Transverse colon (tissue), 4 donors: ENCODE results near the gene INPP5F. TPM values are rescaled to one million over a fixed set of nuclear protein-coding genes. Genes with fewer than 3 reads are reported as not detected.
A peak's percentile ranks its signal among the peaks of the same experiment; 100 is the strongest.
"Not testable (repeated sequence)": the region's sequence is repeated elsewhere in the genome, so short reads cannot be mapped to it uniquely, and the experiment has no call there.

Experiments
- DNase-seq: peaks from one replicate; pipeline ENCODE4 v3.0.0-alpha.2; 2019
- H3K27ac ChIP-seq, 4 donors: fragments of 200-600 bp; sonication (generic); 2 replicates each; pipeline ENCODE4 v1.5.1; 2016 to 2018; ENCODE audit warnings: inconsistent platforms in 4 of 4
- H3K27me3 ChIP-seq: fragments of 200-600 bp; sonication (generic); 2 replicates; pipeline ENCODE4 v1.5.1; 2017; ENCODE audit warnings: inconsistent platforms
- H3K36me3 ChIP-seq, 4 donors: fragments of 200-600 bp; sonication (generic); 2 replicates each; pipeline ENCODE4 v1.5.1; 2017 to 2019; ENCODE audit warnings: inconsistent platforms in 4 of 4
- H3K4me1 ChIP-seq, 4 donors: fragments of 200-600 bp; sonication (generic); 2 replicates each; pipeline ENCODE4 v1.5.1; 2017 to 2020; ENCODE audit warnings: inconsistent platforms in 4 of 4
- H3K4me3 ChIP-seq, 4 donors: fragments of 200-600 bp; sonication (generic); 1 replicate in 1 of 4; 2 replicates in 3 of 4; pipeline versions ENCODE4 v1.5.1 to v1.6.1; 2017 to 2019; ENCODE audit warnings: inconsistent platforms in 4 of 4
- H3K9me3 ChIP-seq, 2 donors: fragments of 200-600 bp; sonication (generic); 2 replicates each; pipeline ENCODE4 v1.5.1; 2017 to 2019; ENCODE audit warnings: inconsistent platforms in 2 of 2
- EP300 ChIP-seq: sonication (generic); formaldehyde crosslinking; IDR thresholded peaks from one replicate; pipeline ENCODE4 v1.6.1; 2017; ENCODE audit warnings: antibody characterized with exemption, low read depth
- POLR2A ChIP-seq: fragments of 450-650 bp; IDR thresholded peaks from one replicate; pipeline ENCODE4 v1.6.1; 2016; ENCODE audit warnings: antibody characterized with exemption, mild to moderate bottlenecking, moderate library complexity
- POLR2AphosphoS5 ChIP-seq, 3 donors: sonication (generic); formaldehyde crosslinking; IDR thresholded peaks; one replicate each; pipeline ENCODE4 v1.6.1; 2016; ENCODE audit warnings: antibody characterized with exemption in 3 of 3
- WGBS, 2 donors: methylation state at CpG; one replicate each; pipeline ENCODE4 v1.1.5; 2018; ENCODE audit warnings: low coverage in 1 of 2; 5-methylcytosine and 5-hydroxymethylcytosine counted together
- in situ Hi-C, 4 donors: fragments of 200-750 bp; cut with MboI; loops; one replicate each; pipeline versions ENCODE4 v1.15.0 to v1.15.1; 2017; ENCODE audit warnings: low sequenced_read_pairs in 3 of 4, low pct_ligation_motif_present in 1 of 4, low pct_unique_long_range_greater_than_20kb in 1 of 4
- intact Hi-C: fragments of 100-400 bp; cut with DNase I; formaldehyde crosslinking; loops from one replicate; pipeline ENCODE4 v1.15.1; 2023; ENCODE audit warnings: low total_unique reads
- total RNA-seq, 4 donors: library from RNA; depleted of rRNA; stranded (reverse); fragments of >200 nt; gene quantifications; one replicate each; pipeline ENCODE4 v1.1.0, GENCODE V29; 2016
- TF ChIP-seq, protein P1 (sequence below), 5 experiments: fragments of 200-600 bp in 3 of 5; fragments of 450-650 bp in 2 of 5; sonication (generic) in 3 of 5; IDR thresholded peaks; 1 replicate in 2 of 5; 2 replicates in 3 of 5; pipeline ENCODE4 v1.5.1; 2016 to 2017; ENCODE audit warnings: antibody characterized with exemption in 5 of 5, inconsistent platforms in 3 of 5, mild to moderate bottlenecking in 2 of 5, moderate library complexity in 1 of 5

The INPP5F gene
- total RNA-seq, 4 donors from 2014 or later: 11.6 to 24.6 (median 16.6) TPM

DNA sequence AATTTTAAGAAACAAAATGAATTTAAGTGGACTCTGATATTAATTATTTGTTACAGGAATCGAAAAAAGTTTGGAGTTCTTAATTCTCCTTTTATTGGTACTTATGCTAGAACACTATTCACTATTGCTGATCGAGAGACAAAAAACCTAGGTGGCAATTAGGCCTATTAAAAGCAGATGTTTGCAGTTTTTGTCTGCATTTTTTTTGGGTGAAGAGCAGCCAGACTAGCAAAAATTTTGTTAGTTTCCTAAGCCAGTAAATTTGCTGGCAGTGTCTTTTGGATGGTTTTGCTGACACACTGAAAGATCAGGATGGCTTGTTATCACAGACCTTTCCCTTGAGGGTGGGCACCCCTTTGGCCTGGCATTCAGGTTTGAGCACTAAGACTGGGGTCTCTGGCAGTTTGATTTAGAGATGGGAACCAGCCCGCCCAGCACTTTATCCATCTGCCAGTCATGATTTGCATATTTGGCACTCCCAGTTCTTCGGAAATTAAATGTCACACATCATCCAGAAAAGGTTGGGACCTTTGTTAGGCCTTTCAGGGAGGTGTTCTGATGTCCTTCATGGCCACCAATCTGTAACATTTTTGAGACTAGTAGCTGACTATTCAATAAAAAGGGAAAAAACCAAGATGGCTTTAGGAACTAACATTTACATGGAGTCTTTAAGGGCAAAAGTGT is 57.3 kb downstream of the INPP5F start:
- DNase-seq: no peak
- intact Hi-C loops: no loop called here
- 95 to 97% methylated on average over 2 to 4 of the region's 4 CpGs for WGBS, 2 donors

DNA sequence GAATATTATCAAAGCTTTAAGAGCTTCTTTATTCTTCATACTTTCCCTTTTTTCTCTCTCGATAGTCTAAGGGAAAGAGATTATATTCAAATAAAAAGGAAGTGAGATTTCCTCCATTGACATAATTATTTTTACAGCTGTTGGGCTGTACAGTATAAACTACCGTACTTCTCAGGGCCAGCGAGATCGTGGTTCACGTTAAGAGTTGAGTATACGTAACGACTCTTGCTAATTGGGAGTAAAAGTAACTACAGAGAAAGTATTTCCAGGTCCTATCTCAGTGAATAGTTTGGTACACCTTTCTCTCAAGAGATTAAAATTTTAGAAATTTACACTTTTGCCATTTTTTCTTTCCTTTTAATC is 57.8 kb downstream of the INPP5F start:
- intact Hi-C loops: no loop called here
- no peak for TF ChIP-seq POLR2A
- TF ChIP-seq EP300: no peak
- no peak for TF ChIP-seq POLR2AphosphoS5 (IDR thresholded peaks at IDR 0.05)
- DNase-seq: no peak
- in situ Hi-C loops: no loop called here
- Histone ChIP-seq H3K36me3 (no peaks in the 10 kb centered on the region), H3K9me3 (no peaks in the 10 kb centered on the region), H3K27ac (no peak overlapping the region), H3K4me3 (no peak overlapping the region), H3K4me1 (peaks cover 0 to 7% (median 0%) of the 10 kb centered on the region in 4 donors), H3K27me3 (no peaks in the 10 kb centered on the region)
- 72 to 73% methylated on average over 7 of the region's 7 CpGs for WGBS, 2 donors

More for the DNA sequence above, 57.3 kb downstream of the INPP5F start:
- Histone ChIP-seq H3K9me3 (no peaks in the 10 kb centered on the region), H3K27ac (no peak overlapping the region), H3K4me3 (no peak overlapping the region), H3K4me1 (peaks cover 0 to 7% (median 0%) of the 10 kb centered on the region in 4 donors), H3K36me3 (no peaks in the 10 kb centered on the region), H3K27me3 (no peaks in the 10 kb centered on the region)
- TF ChIP-seq EP300 (no peak), POLR2A (no peak), POLR2AphosphoS5 (IDR thresholded peaks at IDR 0.05) (no peak)
- TF ChIP-seq, protein P1, sequence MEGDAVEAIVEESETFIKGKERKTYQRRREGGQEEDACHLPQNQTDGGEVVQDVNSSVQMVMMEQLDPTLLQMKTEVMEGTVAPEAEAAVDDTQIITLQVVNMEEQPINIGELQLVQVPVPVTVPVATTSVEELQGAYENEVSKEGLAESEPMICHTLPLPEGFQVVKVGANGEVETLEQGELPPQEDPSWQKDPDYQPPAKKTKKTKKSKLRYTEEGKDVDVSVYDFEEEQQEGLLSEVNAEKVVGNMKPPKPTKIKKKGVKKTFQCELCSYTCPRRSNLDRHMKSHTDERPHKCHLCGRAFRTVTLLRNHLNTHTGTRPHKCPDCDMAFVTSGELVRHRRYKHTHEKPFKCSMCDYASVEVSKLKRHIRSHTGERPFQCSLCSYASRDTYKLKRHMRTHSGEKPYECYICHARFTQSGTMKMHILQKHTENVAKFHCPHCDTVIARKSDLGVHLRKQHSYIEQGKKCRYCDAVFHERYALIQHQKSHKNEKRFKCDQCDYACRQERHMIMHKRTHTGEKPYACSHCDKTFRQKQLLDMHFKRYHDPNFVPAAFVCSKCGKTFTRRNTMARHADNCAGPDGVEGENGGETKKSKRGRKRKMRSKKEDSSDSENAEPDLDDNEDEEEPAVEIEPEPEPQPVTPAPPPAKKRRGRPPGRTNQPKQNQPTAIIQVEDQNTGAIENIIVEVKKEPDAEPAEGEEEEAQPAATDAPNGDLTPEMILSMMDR (IDR thresholded peaks at IDR 0.05): no peak
- in situ Hi-C loops: no loop called here

GRCh38 chr10:119784340-119785067 is 58.7 kb downstream of the INPP5F start:
- WGBS, 2 donors: 42 to 43% methylated on average over 7 of the region's 7 CpGs
- in situ Hi-C loops (no loop called here), intact Hi-C loops (no loop called here)
- Histone ChIP-seq H3K4me3 (no peak overlapping the region), H3K27ac (no peak overlapping the region), H3K9me3 (no peaks in the 10 kb centered on the region), H3K27me3 (no peaks in the 10 kb centered on the region), H3K36me3 (no peaks in the 10 kb centered on the region), H3K4me1 (peaks cover 0 to 7% (median 0%) of the 10 kb centered on the region in 4 donors)
- TF ChIP-seq POLR2AphosphoS5 (IDR thresholded peaks at IDR 0.05) (no peak), POLR2A (no peak), EP300 (no peak)
- TF ChIP-seq, protein P1 (IDR thresholded peaks at IDR 0.05): no peak
- no peak for DNase-seq

GRCh38 chr10:119786117-119786769 is 60.4 kb downstream of the INPP5F start:
- WGBS, 2 donors: 74 to 96% methylated on average over 2 to 5 of the region's 5 CpGs

DNA sequence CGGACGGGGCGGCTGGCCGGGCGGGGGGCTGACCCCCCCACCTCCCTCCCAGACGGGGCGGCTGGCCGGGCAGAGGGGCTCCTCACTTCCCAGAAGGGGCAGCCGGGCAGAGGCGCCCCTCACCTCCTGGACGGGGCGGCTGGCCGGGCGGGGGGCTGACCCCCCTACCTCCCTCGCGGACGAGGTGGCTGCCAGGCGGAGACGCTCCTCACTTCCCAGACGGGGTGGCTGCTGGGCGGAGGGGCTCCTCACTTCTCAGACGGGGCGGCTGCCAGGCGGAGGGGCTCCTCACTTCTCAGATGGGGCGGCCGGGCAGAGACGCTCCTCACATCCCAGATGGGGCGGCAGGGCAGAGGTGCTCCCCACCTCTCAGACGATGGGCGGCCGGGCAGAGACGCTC is 69.3 kb downstream of the INPP5F start:
- H3K9me3 ChIP-seq, DNase-seq, in situ Hi-C loops, H3K4me3 ChIP-seq, H3K27ac ChIP-seq, intact Hi-C loops, H3K4me1 ChIP-seq, H3K27me3 ChIP-seq, H3K36me3 ChIP-seq: not testable (repeated sequence)
- 96% methylated on average over 21 of the region's 32 CpGs; no CpG with 5 or more reads in 1 of the 2 donors for WGBS, 2 donors

More at GRCh38 chr10:119786117-119786769, 60.4 kb downstream of the INPP5F start:
- H3K27me3 ChIP-seq: no peaks in the 10 kb centered on the region
- no peaks in the 10 kb centered on the region for H3K9me3 ChIP-seq
- no peak for DNase-seq
- H3K4me1 ChIP-seq: peaks cover 0 to 7% (median 0%) of the 10 kb centered on the region in 4 donors
- H3K4me3 ChIP-seq: no peak overlapping the region
- no peaks in the 10 kb centered on the region for H3K36me3 ChIP-seq
- intact Hi-C loops (no loop called here), in situ Hi-C loops (no loop called here)
- TF ChIP-seq, protein P1 (IDR thresholded peaks at IDR 0.05): no peak
- TF ChIP-seq EP300 (no peak), POLR2A (no peak), POLR2AphosphoS5 (IDR thresholded peaks at IDR 0.05) (no peak)
- H3K27ac ChIP-seq: peak overlapping the region in 1 of 4 donors; percentile 7
